ENCODE data around the gene RCAN2.

GRCh38 chr6:46486181-46486580 lies 5.1 kb downstream of the RCAN2 start:
- no peak for TF ChIP-seq POLR2AphosphoS5 (IDR thresholded peaks at IDR 0.05; ENCODE audit: low read depth, low read length)
- TF ChIP-seq POLR2A (IDR thresholded peaks at IDR 0.05; ENCODE audit: low read depth, low read length): no peak

Data from GM12891 (cell line).